Natural killer cell treated with Interleukin-12 subunit alpha and Interleukin-12 subunit beta and Interleukin-15 and Interleukin-18, amount 100 ng/mL, for 72 hours (primary cell): Measurements from ENCODE around the gene PDE1C. TPM values are rescaled to one million over a fixed set of nuclear protein-coding genes. Genes with fewer than 3 reads are reported as not detected.

Experiments
- ATAC-seq, 2 donors: fragments of 150-1000 bp; cut with Tn5 transposase in 1 of 2; sonication (Bioruptor Pico), chemical (Tn5 transposase) in 1 of 2; 2 replicates each; pipeline ENCODE4 v1.10.0; 2021
- DNase-seq: peaks from one replicate; pipeline ENCODE4 v3.0.0; 2022; ENCODE audit warnings: low spot score
- H3K27ac Mint-ChIP-seq, 2 donors: 1 replicate in 1 of 2; 2 replicates in 1 of 2; pipeline ENCODE4 v1.8.0; 2022; ENCODE audit warnings: mixed read lengths in 2 of 2, mild to moderate bottlenecking in 1 of 2, moderate library complexity in 1 of 2
- H3K27me3 Mint-ChIP-seq, 2 donors: 1 replicate in 1 of 2; 2 replicates in 1 of 2; pipeline ENCODE4 v1.8.0; 2022; ENCODE audit warnings: mixed read lengths in 2 of 2
- H3K36me3 Mint-ChIP-seq: one replicate; pipeline ENCODE4 v1.8.0; 2022; ENCODE audit warnings: mixed read lengths
- H3K4me1 Mint-ChIP-seq, 2 donors: 1 replicate in 1 of 2; 2 replicates in 1 of 2; pipeline ENCODE4 v1.8.0; 2022; ENCODE audit warnings: low read depth in 2 of 2, mixed read lengths in 2 of 2, mild to moderate bottlenecking in 1 of 2
- H3K4me3 Mint-ChIP-seq: one replicate; pipeline ENCODE4 v1.8.0; 2022; ENCODE audit warnings: mixed read lengths
- H3K9me3 Mint-ChIP-seq: 2 replicates; pipeline ENCODE4 v1.8.0; 2022; ENCODE audit warnings: mixed read lengths
- total RNA-seq, 2 donors: library from RNA; stranded (reverse); gene quantifications; one replicate each; pipeline ENCODE4 v1.2.3, GENCODE V29; 2022

PDE1C gene
- total RNA-seq, 2 donors from 2014 or later, result 0.12 to 0.39 TPM

- no peaks in the 10 kb centered on the region for H3K4me1 Mint-ChIP-seq
- no peaks in the 10 kb centered on the region for H3K9me3 Mint-ChIP-seq
- no peak overlapping the region for H3K27ac Mint-ChIP-seq
- H3K4me3 Mint-ChIP-seq, result no peak overlapping the region
- no peaks in the 10 kb centered on the region for H3K36me3 Mint-ChIP-seq
- DNase-seq (no peak), ATAC-seq (no peak)
- no peaks in the 10 kb centered on the region for H3K27me3 Mint-ChIP-seq
Measured at GRCh38 chr7:31782411-31782991, 287.7 kb downstream of the PDE1C start.

- ATAC-seq, result no peak
- Mint-ChIP-seq H3K36me3 (no peaks in the 10 kb centered on the region), H3K9me3 (no peaks in the 10 kb centered on the region), H3K27ac (no peak overlapping the region), H3K4me1 (no peaks in the 10 kb centered on the region), H3K4me3 (no peak overlapping the region), H3K27me3 (no peaks in the 10 kb centered on the region)
- no peak for DNase-seq
Measured at GRCh38 chr7:31778296-31778695, 291.9 kb downstream of the PDE1C start.

GRCh38 chr7:31776616-31777015 is 293.6 kb downstream of the PDE1C start:
- ATAC-seq (no peak), DNase-seq (no peak)
- no peaks in the 10 kb centered on the region for H3K27me3 Mint-ChIP-seq
- no peaks in the 10 kb centered on the region for H3K9me3 Mint-ChIP-seq
- no peaks in the 10 kb centered on the region for H3K4me1 Mint-ChIP-seq
- no peak overlapping the region for H3K27ac Mint-ChIP-seq
- H3K4me3 Mint-ChIP-seq, result no peak overlapping the region
- H3K36me3 Mint-ChIP-seq, result no peaks in the 10 kb centered on the region

DNA sequence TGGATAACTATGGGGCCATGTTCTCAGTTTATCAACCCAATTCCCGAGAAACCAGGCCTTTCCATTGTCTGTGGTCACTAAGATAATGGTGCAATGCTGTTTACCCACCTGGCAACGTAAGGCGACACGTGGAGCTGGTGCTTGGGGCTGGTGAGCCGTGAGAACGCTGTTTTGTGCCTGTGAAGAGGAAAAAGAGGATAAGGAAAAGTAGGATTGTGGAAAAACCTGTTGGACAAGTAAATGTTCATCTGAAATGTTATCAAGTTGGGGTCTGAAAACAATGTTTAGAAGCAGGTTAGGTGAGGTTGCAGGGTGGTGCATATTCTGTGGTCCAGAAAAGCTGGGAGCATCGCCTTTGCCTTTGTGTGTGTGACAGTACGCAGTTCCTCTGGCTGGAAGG is 294.7 kb downstream of the PDE1C start:
- no peak overlapping the region for H3K4me3 Mint-ChIP-seq
- peaks cover 3% of the 10 kb centered on the region for H3K9me3 Mint-ChIP-seq
- peaks cover 0 to 2% of the 10 kb centered on the region in 2 donors for H3K27me3 Mint-ChIP-seq
- no peaks in the 10 kb centered on the region for H3K4me1 Mint-ChIP-seq
- no peaks in the 10 kb centered on the region for H3K36me3 Mint-ChIP-seq
- ATAC-seq (no peak), DNase-seq (no peak)
- H3K27ac Mint-ChIP-seq, result no peak overlapping the region

- Mint-ChIP-seq H3K4me3 (no peak overlapping the region), H3K27me3 (peaks cover 0 to 2% of the 10 kb centered on the region in 2 donors)
Measured at GRCh38 chr7:31772211-31772610, 298.0 kb downstream of the PDE1C start.

DNA sequence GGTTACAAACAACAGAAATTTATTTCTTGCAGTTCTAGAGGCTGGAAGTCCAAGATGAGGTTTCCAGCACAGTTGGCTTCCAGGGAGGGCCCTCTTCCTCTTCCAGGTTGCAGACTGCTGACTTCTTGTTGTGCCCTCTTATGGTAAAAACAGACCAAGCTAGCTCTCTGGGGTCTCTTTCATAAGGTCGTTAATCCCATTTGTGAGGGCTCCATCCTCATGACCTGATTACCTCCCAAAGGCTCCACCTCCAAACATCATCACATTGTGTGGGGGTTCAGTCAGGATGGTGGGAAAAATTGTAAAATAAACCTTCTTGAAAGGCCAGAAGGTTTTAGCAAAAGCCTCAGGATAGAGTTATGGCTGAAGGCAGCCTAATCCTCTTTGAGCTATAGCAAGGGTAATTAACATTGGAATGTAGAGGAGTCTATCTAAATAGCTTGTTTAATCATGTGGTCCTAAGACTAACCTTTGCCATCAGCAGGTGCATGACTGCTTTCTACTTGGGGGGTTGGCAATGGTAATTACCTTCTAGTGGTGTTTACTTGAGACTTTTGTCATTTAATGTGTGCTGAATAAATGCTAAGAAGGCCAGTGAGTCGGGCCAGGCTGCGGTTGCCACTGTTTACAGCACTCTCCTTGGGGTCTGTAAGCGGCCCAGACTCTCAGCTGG is 302.4 kb downstream of the PDE1C start:
- Mint-ChIP-seq H3K4me1 (no peaks in the 10 kb centered on the region), H3K4me3 (no peak overlapping the region), H3K36me3 (no peaks in the 10 kb centered on the region), H3K27ac (no peak overlapping the region), H3K9me3 (peaks cover 3% of the 10 kb centered on the region), H3K27me3 (peaks cover 0 to 2% of the 10 kb centered on the region in 2 donors)
- ATAC-seq (no peak), DNase-seq (no peak)

More at GRCh38 chr7:31772211-31772610, 298.0 kb downstream of the PDE1C start:
- ATAC-seq, result no peak
- Mint-ChIP-seq H3K36me3 (no peaks in the 10 kb centered on the region), H3K27ac (no peak overlapping the region), H3K9me3 (peaks cover 3% of the 10 kb centered on the region), H3K4me1 (no peaks in the 10 kb centered on the region)
- DNase-seq, result no peak

GRCh38 chr7:31764462-31764861 is 305.7 kb downstream of the PDE1C start:
- no peak overlapping the region for H3K4me3 Mint-ChIP-seq
- H3K27me3 Mint-ChIP-seq, result no peaks in the 10 kb centered on the region
- DNase-seq (no peak), ATAC-seq (no peak)
- no peak overlapping the region for H3K27ac Mint-ChIP-seq
- no peaks in the 10 kb centered on the region for H3K4me1 Mint-ChIP-seq
- no peaks in the 10 kb centered on the region for H3K36me3 Mint-ChIP-seq
- H3K9me3 Mint-ChIP-seq, result peaks cover 3% of the 10 kb centered on the region

DNA sequence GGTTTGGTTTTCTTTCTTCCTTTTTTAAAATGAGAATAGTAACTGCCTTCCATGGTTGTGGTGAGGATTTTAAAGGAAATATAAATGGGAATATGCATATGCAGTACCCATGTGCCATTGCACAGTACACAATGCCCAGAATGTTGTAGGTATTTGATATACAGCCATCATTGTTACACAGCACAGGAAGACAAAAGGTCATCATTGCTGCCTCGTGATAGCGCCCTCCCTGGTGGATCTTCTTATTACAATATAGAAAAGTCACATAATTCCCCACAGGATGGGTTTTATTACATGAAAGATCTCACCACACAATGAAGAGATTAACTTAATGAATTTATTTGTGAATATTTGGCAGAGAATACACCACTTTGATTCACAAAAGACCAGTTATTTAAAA is 306.7 kb downstream of the PDE1C start:
- no peak overlapping the region for H3K27ac Mint-ChIP-seq
- no peaks in the 10 kb centered on the region for H3K27me3 Mint-ChIP-seq
- DNase-seq (no peak), ATAC-seq (no peak)
- peaks cover 3% of the 10 kb centered on the region for H3K9me3 Mint-ChIP-seq
- no peak overlapping the region for H3K4me3 Mint-ChIP-seq
- H3K36me3 Mint-ChIP-seq, result no peaks in the 10 kb centered on the region
- no peaks in the 10 kb centered on the region for H3K4me1 Mint-ChIP-seq

DNA sequence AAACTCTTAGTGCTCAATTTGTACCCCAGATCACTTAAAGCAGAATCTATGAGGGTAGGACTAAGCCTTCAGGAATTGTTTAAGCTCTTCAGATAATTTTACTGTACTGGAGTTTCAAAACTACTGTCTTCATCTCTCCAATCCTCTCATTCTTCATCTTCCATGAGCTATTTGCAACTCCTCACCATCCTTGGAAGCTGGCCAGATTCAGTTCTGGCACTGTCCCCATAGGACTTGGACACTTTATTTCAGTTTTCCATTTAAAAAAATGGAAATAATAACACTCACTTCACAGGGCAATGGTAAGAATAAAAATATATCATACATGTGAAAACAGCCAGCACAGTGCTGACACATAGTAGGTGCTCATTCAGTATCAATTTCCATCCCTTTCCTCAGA is 308.6 kb downstream of the PDE1C start:
- H3K9me3 Mint-ChIP-seq, result peaks cover 3% of the 10 kb centered on the region
- DNase-seq (no peak), ATAC-seq (no peak)
- H3K4me1 Mint-ChIP-seq, result no peaks in the 10 kb centered on the region
- H3K27ac Mint-ChIP-seq, result no peak overlapping the region
- no peaks in the 10 kb centered on the region for H3K36me3 Mint-ChIP-seq
- H3K4me3 Mint-ChIP-seq, result no peak overlapping the region
- no peaks in the 10 kb centered on the region for H3K27me3 Mint-ChIP-seq

GRCh38 chr7:31758755-31759154 is 311.5 kb downstream of the PDE1C start:
- peaks cover 0 to 7% of the 10 kb centered on the region in 2 donors for H3K27me3 Mint-ChIP-seq
- no peak overlapping the region for H3K4me3 Mint-ChIP-seq
- H3K9me3 Mint-ChIP-seq, result peaks cover 3% of the 10 kb centered on the region
- H3K27ac Mint-ChIP-seq, result no peak overlapping the region
- DNase-seq (no peak), ATAC-seq (no peak)
- no peaks in the 10 kb centered on the region for H3K4me1 Mint-ChIP-seq
- no peaks in the 10 kb centered on the region for H3K36me3 Mint-ChIP-seq

GRCh38 chr7:31751726-31752125 is 318.5 kb downstream of the PDE1C start:
- H3K4me1 Mint-ChIP-seq, result no peaks in the 10 kb centered on the region
- ATAC-seq (no peak), DNase-seq (no peak)
- H3K36me3 Mint-ChIP-seq, result no peaks in the 10 kb centered on the region
- H3K9me3 Mint-ChIP-seq, result no peaks in the 10 kb centered on the region
- no peak overlapping the region for H3K27ac Mint-ChIP-seq
- H3K4me3 Mint-ChIP-seq, result no peak overlapping the region
- peaks cover 3 to 14% of the 10 kb centered on the region in 2 donors for H3K27me3 Mint-ChIP-seq

GRCh38 chr7:31748084-31748483 is 322.1 kb downstream of the PDE1C start:
- ATAC-seq (no peak), DNase-seq (no peak)
- no peak overlapping the region for H3K27ac Mint-ChIP-seq
- no peak overlapping the region for H3K4me3 Mint-ChIP-seq
- no peaks in the 10 kb centered on the region for H3K4me1 Mint-ChIP-seq
- H3K27me3 Mint-ChIP-seq, result peaks cover 9 to 26% of the 10 kb centered on the region in 2 donors
- H3K9me3 Mint-ChIP-seq, result no peaks in the 10 kb centered on the region
- H3K36me3 Mint-ChIP-seq, result no peaks in the 10 kb centered on the region

- no peak overlapping the region for H3K27ac Mint-ChIP-seq
- peaks cover 9 to 31% of the 10 kb centered on the region in 2 donors for H3K27me3 Mint-ChIP-seq
- no peaks in the 10 kb centered on the region for H3K36me3 Mint-ChIP-seq
- no peak for ATAC-seq
- no peaks in the 10 kb centered on the region for H3K9me3 Mint-ChIP-seq
- no peaks in the 10 kb centered on the region for H3K4me1 Mint-ChIP-seq
- DNase-seq, result no peak
- no peak overlapping the region for H3K4me3 Mint-ChIP-seq
Measured at GRCh38 chr7:31747553-31747952, 322.7 kb downstream of the PDE1C start.

DNA sequence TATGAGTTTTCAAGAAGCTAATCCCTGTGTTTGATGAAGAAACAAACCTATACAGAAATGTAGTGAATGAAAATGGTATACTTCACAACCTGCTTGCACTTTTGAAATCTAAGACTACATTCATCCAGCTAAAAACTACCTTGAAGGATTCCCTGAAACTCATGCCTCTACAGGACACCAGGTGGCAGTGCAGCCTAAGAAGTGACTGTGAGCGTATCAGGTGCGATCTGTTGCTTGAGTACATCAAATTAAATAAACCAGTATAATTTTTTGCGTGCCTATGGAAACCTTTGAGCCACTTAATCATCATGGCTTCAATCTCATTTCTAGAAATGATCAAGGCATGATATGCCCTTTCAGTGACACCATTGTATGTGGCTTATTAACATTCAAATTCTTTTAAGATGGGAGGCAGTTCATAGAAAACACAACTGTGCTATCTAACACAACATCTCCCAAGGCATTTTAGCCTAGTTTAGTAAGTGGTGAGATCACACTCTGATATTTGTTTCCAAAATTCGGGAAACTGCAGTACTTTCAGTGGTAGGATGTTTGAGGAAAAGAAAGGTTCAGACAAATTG is 325.8 kb downstream of the PDE1C start:
- peak; percentile 63 for DNase-seq
- no peaks in the 10 kb centered on the region for H3K36me3 Mint-ChIP-seq
- H3K27me3 Mint-ChIP-seq, result peaks cover 6 to 30% of the 10 kb centered on the region in 2 donors
- H3K4me1 Mint-ChIP-seq, result no peaks in the 10 kb centered on the region
- ATAC-seq, result no peak
- no peak overlapping the region for H3K27ac Mint-ChIP-seq
- H3K4me3 Mint-ChIP-seq, result no peak overlapping the region
- H3K9me3 Mint-ChIP-seq, result no peaks in the 10 kb centered on the region
